HuH-7 (cell line): ENCODE data around the gene EPN1.

Experiments
- DNase-seq: peaks from one replicate; pipeline ENCODE4 v3.0.0; 2011; ENCODE audit warnings: low spot score

Gene EPN1

GRCh38 chr19:55660991-55661390 lies 14.0 kb upstream of the EPN1 start:
- no peak for DNase-seq

GRCh38 chr19:55661826-55662225 lies 13.2 kb upstream of the EPN1 start:
- no peak for DNase-seq

- DNase-seq: no peak
Measured at GRCh38 chr19:55663846-55664536, 11.0 kb upstream of the EPN1 start.

GRCh38 chr19:55666343-55667005 lies 8.6 kb upstream of the EPN1 start:
- DNase-seq: no peak

- no peak for DNase-seq
Measured at GRCh38 chr19:55667006-55667381, 8.0 kb upstream of the EPN1 start.

- DNase-seq: no peak
Measured at GRCh38 chr19:55667511-55667910, 7.5 kb upstream of the EPN1 start.

- no peak for DNase-seq
Measured at GRCh38 chr19:55667958-55668357, 7.1 kb upstream of the EPN1 start.

GRCh38 chr19:55668603-55669348 lies 6.2 kb upstream of the EPN1 start:
- no peak for DNase-seq

GRCh38 chr19:55669418-55670279 lies 5.4 kb upstream of the EPN1 start:
- DNase-seq: no peak

GRCh38 chr19:55670280-55671053 lies 4.6 kb upstream of the EPN1 start:
- no peak for DNase-seq

GRCh38 chr19:55671054-55671378 lies 4.0 kb upstream of the EPN1 start:
- no peak for DNase-seq

GRCh38 chr19:55672418-55672817 lies 2.6 kb upstream of the EPN1 start:
- DNase-seq: no peak

GRCh38 chr19:55673465-55673864 lies 1.6 kb upstream of the EPN1 start:
- no peak for DNase-seq

GRCh38 chr19:55673889-55674288 lies 1.1 kb upstream of the EPN1 start:
- DNase-seq: no peak

GRCh38 chr19:55674459-55674840 lies 576 bp upstream of the EPN1 start:
- no peak for DNase-seq

GRCh38 chr19:55675661-55676354 lies 782 bp downstream of the EPN1 start:
- no peak for DNase-seq

GRCh38 chr19:55676383-55676782 lies 1.4 kb downstream of the EPN1 start:
- no peak for DNase-seq

GRCh38 chr19:55676889-55677505 lies 2.0 kb downstream of the EPN1 start:
- DNase-seq: no peak

- no peak for DNase-seq
Measured at GRCh38 chr19:55677572-55678028, 2.6 kb downstream of the EPN1 start.

- DNase-seq: no peak
Measured at GRCh38 chr19:55678121-55678671, 3.2 kb downstream of the EPN1 start.
